Astrocyte of the cerebellum (primary cell): ENCODE measurements around the gene COL16A1.

Source experiments
- DNase-seq: peaks from one replicate; pipeline ENCODE4 v3.0.0-alpha.2; 2011; ENCODE audit warnings: low read depth
- H3K4me3 ChIP-seq: 2 replicates; pipeline ENCODE4 v1.5.1; 2011; ENCODE audit warnings: mild to moderate bottlenecking, low read depth, low read length, moderate library complexity
- CTCF ChIP-seq: IDR thresholded peaks from 2 replicates; pipeline ENCODE4 v1.5.1; 2012; ENCODE audit warnings: low read length, low read depth, moderate library complexity, mild to moderate bottlenecking; ENCODE audit errors: missing control alignments
- in situ Hi-C: cut with HindIII; loops from 2 replicates; pipeline ENCODE4 v1.10.0; 2017; ENCODE audit warnings: low sequenced_read_pairs

The COL16A1 gene

DNA sequence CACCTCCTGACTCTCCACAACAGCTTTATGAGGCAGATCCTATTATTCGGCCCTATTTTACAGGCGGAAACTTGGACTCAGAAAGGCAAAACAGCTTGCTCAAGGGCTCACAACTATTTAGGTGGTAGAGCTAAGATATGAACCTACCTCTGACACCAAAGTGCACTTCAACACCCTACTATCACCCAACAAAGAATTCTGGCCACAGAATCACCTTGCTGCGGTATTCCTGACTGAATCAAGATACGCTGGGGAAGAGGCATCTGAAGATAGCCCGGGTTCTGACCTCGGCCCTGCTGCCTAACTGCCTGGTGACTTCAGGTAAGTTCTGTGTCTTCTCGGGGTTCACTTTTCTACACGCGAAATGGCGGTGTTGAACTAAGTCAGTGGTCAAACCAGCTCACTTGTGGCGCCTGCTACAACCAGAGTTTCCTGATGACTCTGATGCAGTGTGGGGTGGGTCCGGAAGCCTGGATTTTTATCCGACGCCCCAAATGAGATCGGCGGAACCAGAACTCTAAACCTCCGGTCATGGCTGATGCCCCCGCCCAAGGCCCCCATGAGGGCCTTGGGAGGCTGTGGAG is 59.7 kb downstream of the COL16A1 start:
- no peak for TF ChIP-seq CTCF
- no peak for DNase-seq
- H3K4me3 ChIP-seq: peak overlapping the region; percentile 82
- in situ Hi-C loops: no loop called here

GRCh38 chr1:31642897-31643296 is 60.9 kb downstream of the COL16A1 start:
- no peak for DNase-seq
- TF ChIP-seq CTCF: no peak
- no peak overlapping the region for H3K4me3 ChIP-seq
- in situ Hi-C loops: no loop called here

DNA sequence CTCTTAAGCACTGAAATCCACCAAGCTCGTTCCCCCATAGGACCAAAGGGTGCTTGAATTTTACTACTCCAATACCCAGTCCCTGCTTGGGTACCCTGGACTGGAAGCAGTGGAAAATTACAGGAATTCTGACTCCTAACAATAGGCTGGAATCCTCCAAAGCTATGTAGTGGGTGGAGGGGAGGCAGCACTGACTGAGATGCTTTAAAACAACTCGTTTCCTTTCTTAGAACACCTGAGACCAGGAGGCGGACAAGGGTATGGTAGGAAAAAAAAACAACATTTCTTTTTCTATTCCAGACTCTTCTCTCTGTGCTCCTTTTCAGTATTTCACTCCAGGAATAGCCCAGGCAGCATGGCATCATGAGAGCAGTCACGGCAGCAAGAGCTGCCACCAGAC is 61.5 kb downstream of the COL16A1 start:
- no peak for TF ChIP-seq CTCF
- no peak for DNase-seq
- H3K4me3 ChIP-seq: no peak overlapping the region
- in situ Hi-C loops: no loop called here

DNA sequence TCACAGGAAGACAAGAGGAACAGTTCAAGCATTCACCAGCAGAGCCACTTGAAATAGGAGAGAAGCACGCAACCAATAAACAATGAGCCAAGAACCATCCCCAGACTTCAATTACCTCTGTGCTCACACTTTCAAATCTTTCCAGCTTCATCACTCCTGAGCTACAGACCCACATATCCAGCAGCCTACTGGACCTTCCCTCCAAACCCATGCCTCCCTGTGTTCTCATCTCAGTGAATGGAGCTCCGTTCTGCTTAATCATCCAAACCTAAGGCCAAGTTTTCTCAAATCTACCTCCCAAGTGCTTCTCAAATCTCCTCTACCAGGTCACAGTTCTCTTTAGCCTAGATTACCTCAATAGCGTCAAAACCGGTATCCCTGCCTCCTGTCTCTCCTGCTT is 62.9 kb downstream of the COL16A1 start:
- in situ Hi-C loops: no loop called here
- no peak overlapping the region for H3K4me3 ChIP-seq
- DNase-seq: no peak
- TF ChIP-seq CTCF: no peak

- DNase-seq: no peak
- in situ Hi-C loops: no loop called here
- H3K4me3 ChIP-seq: no peak overlapping the region
- TF ChIP-seq CTCF: no peak
Measured at GRCh38 chr1:31640179-31640578, 63.6 kb downstream of the COL16A1 start.

- no peak for DNase-seq
- no peak overlapping the region for H3K4me3 ChIP-seq
- TF ChIP-seq CTCF: no peak
- in situ Hi-C loops: loop anchor here (10.0 kb wide), 1 partner anchor 75 kb away; no protein-coding TSS in a partner anchor
Measured at GRCh38 chr1:31639543-31639942, 64.3 kb downstream of the COL16A1 start.
